Right lobe of liver (tissue), 6 donors: Measurements from ENCODE around the gene CXCR4. TPM values are rescaled to one million over a fixed set of nuclear protein-coding genes. Genes with fewer than 3 reads are reported as not detected.

Experiments
- ATAC-seq, 4 donors: fragments of 200-7000 bp; cut with Tn5 transposase; one replicate each; pipeline ENCODE4 v1.9.1; 2020; ENCODE audit warnings: mild to moderate bottlenecking in 4 of 4, moderate library complexity in 4 of 4
- DNase-seq, 3 donors: peaks; one replicate each; pipeline ENCODE4 v3.0.0-alpha.2; 2020
- H3K27ac ChIP-seq, 3 donors: fragments of 200-600 bp; one replicate each; pipeline ENCODE4 v1.8.0; 2022
- H3K27me3 ChIP-seq, 2 donors: fragments of 200-600 bp; one replicate each; pipeline ENCODE4 v1.8.0; 2022
- H3K36me3 ChIP-seq, 4 donors: fragments of 200-600 bp; sonication (generic) in 1 of 4; one replicate each; pipeline versions ENCODE4 v1.5.1 to v1.8.0; 2017 to 2022; ENCODE audit warnings: control low read depth in 1 of 4
- H3K4me1 ChIP-seq, 4 donors: fragments of 200-600 bp; sonication (generic) in 1 of 4; one replicate each; pipeline versions ENCODE4 v1.5.1 to v1.8.0; 2017 to 2022; ENCODE audit warnings: control low read depth in 1 of 4
- H3K4me3 ChIP-seq, 3 donors: fragments of 200-600 bp; one replicate each; pipeline ENCODE4 v1.8.0; 2022
- H3K9me3 ChIP-seq, 4 donors: fragments of 200-600 bp; sonication (generic) in 1 of 4; one replicate each; pipeline versions ENCODE4 v1.5.1 to v1.8.0; 2017 to 2022; ENCODE audit warnings: control low read depth in 1 of 4
- CTCF ChIP-seq, 4 donors: fragments of 200-600 bp in 3 of 4; fragments of 450-650 bp in 1 of 4; IDR thresholded peaks; one replicate each; pipeline versions ENCODE4 v1.5.1 to v1.8.0; 2016 to 2022; ENCODE audit warnings: antibody characterized with exemption in 4 of 4, mild to moderate bottlenecking in 2 of 4
- POLR2A ChIP-seq: fragments of 450-650 bp; IDR thresholded peaks from one replicate; pipeline ENCODE4 v1.6.1; 2017; ENCODE audit warnings: antibody characterized with exemption, mild to moderate bottlenecking
- WGBS: methylation state at CpG from one replicate; pipeline ENCODE4 v1.1.6; 2018; ENCODE audit warnings: low coverage, low lambda C conversion rate; ENCODE audit not compliant: insufficient coverage; ENCODE audit errors: missing lambda C conversion rate; 5-methylcytosine and 5-hydroxymethylcytosine counted together
- intact Hi-C, 2 donors: fragments of 100-400 bp; cut with DNase I; formaldehyde crosslinking; loops; one replicate each; pipeline versions ENCODE4 v1.11.2 to v1.14.1; 2022
- total RNA-seq, 6 experiments: library from RNA; depleted of rRNA in 2 of 6; stranded (reverse); fragments of >200 nt in 2 of 6; fragmentation: NEBNext Ultra II Directional in 3 of 6; extraction: Animal tissue kit (Norgen Biotek cat#: 25700) in 3 of 6; gene quantifications; one replicate each; pipeline versions ENCODE4 v1.1.0 to v1.2.4, GENCODE V29; 2016 to 2023
- donor health status: DM: no; HTN: yes; CAD: no.
- donor health status: DM: no; HTN: no; CAD: no.
- donor health status: DM: no; HTN: no; CAD: no.
- donor health status: DM: no; HTN: yes; CAD: no.
- donor health status: DM: no; HTN: yes; CAD: no.

The CXCR4 gene
- total RNA-seq, 6 experiments from 2014 or later, result 1.8 to 12.6 (median 6.9) TPM

DNA sequence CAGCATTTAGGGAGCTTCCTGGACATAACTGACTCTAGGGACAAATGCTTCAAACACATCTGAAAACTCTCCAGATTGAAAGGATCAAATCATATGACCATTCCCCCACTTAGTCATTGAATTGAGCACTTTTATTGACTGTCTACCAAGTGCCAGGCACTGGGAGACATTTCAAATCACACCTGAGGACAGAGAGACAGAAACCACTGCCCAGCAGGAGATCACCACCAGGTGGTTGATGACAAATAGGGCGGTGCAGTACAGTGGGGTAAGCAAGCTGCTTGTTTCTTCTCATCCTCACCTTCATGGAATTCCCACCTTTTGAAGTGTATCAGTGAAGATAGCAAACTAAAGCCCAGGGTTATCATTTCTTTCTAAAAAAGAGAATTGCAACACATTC is 19.0 kb upstream of the CXCR4 start:
- WGBS, result no CpG with 5 or more reads among the region's 1 CpG
- peak overlapping the region in 1 of 3 donors; percentile 22 for H3K27ac ChIP-seq
- no peak for ATAC-seq

DNA sequence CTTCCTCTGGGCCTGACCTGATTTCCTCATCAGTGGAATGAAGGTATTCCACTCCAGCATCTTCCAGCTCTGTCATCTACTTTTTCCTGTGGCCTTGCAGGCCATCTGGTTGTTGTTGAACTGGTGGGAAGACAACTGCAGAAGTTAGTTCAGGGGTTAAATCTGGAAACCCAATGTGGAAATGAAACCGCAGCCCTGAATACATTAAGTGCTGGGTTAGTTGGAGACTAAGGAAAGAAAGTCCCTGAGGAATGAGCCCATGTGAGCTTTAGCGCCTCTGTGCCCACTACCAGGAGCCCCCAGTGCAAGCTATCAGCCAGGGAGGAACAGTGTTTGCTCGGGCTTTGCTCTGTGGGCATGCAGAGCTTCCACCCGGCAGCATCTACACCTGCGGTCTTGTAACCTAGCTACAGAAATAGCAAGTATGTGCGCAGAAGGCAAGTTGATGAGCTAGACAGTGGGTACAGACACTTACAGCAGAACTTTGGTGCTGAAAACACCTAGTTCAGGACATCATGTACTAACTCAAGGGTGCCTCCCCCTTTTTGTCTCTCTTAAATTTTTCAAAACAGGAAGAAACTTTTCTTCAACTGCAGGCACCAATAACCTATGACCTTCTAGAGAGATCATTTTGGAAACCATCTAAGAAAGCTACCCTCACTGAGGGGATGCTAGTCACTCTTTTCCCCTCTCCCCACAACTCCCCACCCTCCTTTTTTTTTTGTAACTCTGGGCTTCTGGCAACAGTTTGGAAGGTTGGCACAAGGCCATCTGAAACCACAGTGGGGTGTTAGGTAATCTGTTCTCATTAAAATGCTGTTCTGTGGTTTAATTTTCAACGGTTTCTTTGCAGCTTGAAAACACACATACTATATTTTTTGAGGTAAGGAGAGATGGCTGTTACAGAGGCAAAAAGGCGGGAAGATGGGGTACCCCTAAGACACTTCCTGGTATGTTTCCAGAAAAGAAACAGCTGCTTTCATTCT is 18.3 kb upstream of the CXCR4 start:
- 49% methylated on average over 6 of the region's 8 CpGs for WGBS
- H3K4me1 ChIP-seq, result no peaks in the 10 kb centered on the region
- H3K36me3 ChIP-seq, result no peaks in the 10 kb centered on the region
- no peak overlapping the region for H3K4me3 ChIP-seq
- H3K9me3 ChIP-seq, result no peaks in the 10 kb centered on the region
- H3K27ac ChIP-seq, result peak overlapping the region in 1 of 3 donors; percentile 22
- ATAC-seq (peak; percentile 39 to 72 (median 65)), DNase-seq (no peak)
- TF ChIP-seq POLR2A (peak; percentile 61), CTCF (IDR thresholded peaks at IDR 0.05) (no peak)
- H3K27me3 ChIP-seq, result no peaks in the 10 kb centered on the region
- intact Hi-C loops, result no loop called here

More for the DNA sequence above, 19.0 kb upstream of the CXCR4 start:
- no peaks in the 10 kb centered on the region for H3K4me1 ChIP-seq
- no peaks in the 10 kb centered on the region for H3K27me3 ChIP-seq
- intact Hi-C loops, result no loop called here
- no peaks in the 10 kb centered on the region for H3K36me3 ChIP-seq
- DNase-seq, result no peak
- TF ChIP-seq CTCF (IDR thresholded peaks at IDR 0.05) (no peak), POLR2A (no peak)
- H3K9me3 ChIP-seq, result no peaks in the 10 kb centered on the region
- H3K4me3 ChIP-seq, result no peak overlapping the region

- Histone ChIP-seq H3K27ac (no peak overlapping the region), H3K4me1 (no peaks in the 10 kb centered on the region), H3K9me3 (no peaks in the 10 kb centered on the region), H3K36me3 (no peaks in the 10 kb centered on the region), H3K4me3 (no peak overlapping the region), H3K27me3 (no peaks in the 10 kb centered on the region)
- no peak for TF ChIP-seq POLR2A
- no peak for TF ChIP-seq CTCF (IDR thresholded peaks at IDR 0.05)
- no peak for ATAC-seq
- intact Hi-C loops, result no loop called here
- DNase-seq, result no peak
These were observed 17.5 kb upstream of the CXCR4 start for GRCh38 chr2:136135462-136135861.

DNA sequence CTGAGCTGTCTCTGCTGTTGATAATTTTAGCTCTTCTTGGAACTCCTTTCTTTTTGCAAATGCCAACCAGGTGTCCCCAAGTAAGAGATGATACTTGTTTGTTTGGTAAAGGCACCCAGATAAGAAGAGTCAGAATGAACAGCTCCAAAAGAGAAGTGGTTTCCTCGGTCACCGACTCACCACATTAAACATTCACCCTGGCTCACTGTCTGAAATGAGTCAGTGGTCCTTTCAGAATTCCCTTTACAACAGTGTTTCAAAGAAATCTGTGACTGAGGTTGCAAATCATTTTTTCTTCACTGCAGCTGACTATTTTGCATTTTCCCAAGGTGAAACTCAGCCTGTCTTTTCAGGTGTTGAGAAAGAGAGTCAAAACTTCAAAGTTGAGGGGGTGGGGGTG is 16.2 kb upstream of the CXCR4 start:
- no peak for ATAC-seq
- Histone ChIP-seq H3K9me3 (no peaks in the 10 kb centered on the region), H3K4me1 (no peaks in the 10 kb centered on the region), H3K27me3 (no peaks in the 10 kb centered on the region), H3K27ac (no peak overlapping the region), H3K36me3 (no peaks in the 10 kb centered on the region), H3K4me3 (no peak overlapping the region)
- no peak for DNase-seq
- TF ChIP-seq CTCF (IDR thresholded peaks at IDR 0.05) (no peak), POLR2A (no peak)
- 4% methylated on average over 2 of the region's 2 CpGs for WGBS
- intact Hi-C loops, result no loop called here
